Esophagus muscularis mucosa (tissue), 4 donors: ENCODE data around the gene LRP3.

Source experiments
- EP300 ChIP-seq: sonication (generic); formaldehyde crosslinking; IDR thresholded peaks from one replicate; pipeline ENCODE4 v1.6.1; 2017; ENCODE audit warnings: antibody characterized with exemption
- POLR2AphosphoS5 ChIP-seq, 2 donors: sonication (generic); formaldehyde crosslinking; IDR thresholded peaks; one replicate each; pipeline ENCODE4 v1.6.1; 2017; ENCODE audit warnings: antibody characterized with exemption in 2 of 2
- TF ChIP-seq, protein P1 (sequence below), 3 experiments: fragments of 200-600 bp in 2 of 3; fragments of 450-650 bp in 1 of 3; sonication (generic) in 2 of 3; IDR thresholded peaks; one replicate each; pipeline ENCODE4 v1.5.1; 2017 to 2019; ENCODE audit warnings: antibody characterized with exemption in 3 of 3, mild to moderate bottlenecking in 2 of 3, moderate library complexity in 1 of 3

DNA sequence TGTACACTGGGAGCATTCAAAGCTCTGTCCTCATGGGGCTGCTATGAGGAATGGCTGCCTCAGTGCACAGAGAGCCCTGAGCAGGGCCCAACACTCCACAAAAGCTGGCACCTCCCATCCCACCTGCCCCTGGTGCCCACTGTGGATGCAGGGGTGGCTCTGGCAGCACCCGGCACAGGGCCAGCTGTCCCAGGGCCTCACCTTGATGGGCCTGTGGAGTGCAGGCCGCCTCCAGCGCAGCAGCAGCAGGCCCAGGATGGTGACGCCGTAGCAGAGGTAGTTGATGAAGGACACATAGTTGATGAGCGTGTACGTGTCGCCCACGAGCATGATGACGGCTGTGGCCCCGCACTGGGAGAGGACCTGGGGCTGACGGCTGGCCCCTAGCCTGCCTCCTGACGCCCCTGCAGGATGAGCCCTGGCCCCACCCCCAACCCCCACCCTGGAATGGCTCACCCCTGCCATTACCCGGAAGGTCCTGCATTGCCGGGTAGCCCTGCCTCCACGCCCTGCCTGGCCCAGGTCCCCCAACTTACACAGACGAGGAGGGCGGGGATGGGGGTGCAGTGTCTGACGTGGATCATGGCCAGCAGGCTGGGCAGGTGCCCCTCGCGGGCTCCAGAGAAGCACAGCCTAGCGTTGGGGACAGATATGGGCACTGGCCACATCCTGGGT lies 16.3 kb downstream of the LRP3 start:
- TF ChIP-seq EP300 = no peak
- TF ChIP-seq, protein P1, sequence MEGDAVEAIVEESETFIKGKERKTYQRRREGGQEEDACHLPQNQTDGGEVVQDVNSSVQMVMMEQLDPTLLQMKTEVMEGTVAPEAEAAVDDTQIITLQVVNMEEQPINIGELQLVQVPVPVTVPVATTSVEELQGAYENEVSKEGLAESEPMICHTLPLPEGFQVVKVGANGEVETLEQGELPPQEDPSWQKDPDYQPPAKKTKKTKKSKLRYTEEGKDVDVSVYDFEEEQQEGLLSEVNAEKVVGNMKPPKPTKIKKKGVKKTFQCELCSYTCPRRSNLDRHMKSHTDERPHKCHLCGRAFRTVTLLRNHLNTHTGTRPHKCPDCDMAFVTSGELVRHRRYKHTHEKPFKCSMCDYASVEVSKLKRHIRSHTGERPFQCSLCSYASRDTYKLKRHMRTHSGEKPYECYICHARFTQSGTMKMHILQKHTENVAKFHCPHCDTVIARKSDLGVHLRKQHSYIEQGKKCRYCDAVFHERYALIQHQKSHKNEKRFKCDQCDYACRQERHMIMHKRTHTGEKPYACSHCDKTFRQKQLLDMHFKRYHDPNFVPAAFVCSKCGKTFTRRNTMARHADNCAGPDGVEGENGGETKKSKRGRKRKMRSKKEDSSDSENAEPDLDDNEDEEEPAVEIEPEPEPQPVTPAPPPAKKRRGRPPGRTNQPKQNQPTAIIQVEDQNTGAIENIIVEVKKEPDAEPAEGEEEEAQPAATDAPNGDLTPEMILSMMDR (IDR thresholded peaks at IDR 0.05) = no peak
- no peak for TF ChIP-seq POLR2AphosphoS5 (IDR thresholded peaks at IDR 0.05)
